ENCODE measurements around the gene FAAH2.
"Not testable (repeated sequence)": the region's sequence is repeated elsewhere in the genome, so short reads cannot be mapped to it uniquely, and the experiment has no call there.

Gene FAAH2

GRCh38 chrX:57286507-57287251 is at the start of gene FAAH2:
Gene FAAH2, plus strand, starts transcription at chrX:57286706. Its CDS starts 120 bp downstream, at chrX:57286826.
- FAIRE-seq: no peak

- FAIRE-seq: no peak
Observed at GRCh38 chrX:57241967-57242366, 44.5 kb upstream of the FAAH2 start.

GRCh38 chrX:57251965-57252364 is 34.5 kb upstream of the FAAH2 start:
- FAIRE-seq: no peak

- FAIRE-seq: no peak
Observed at GRCh38 chrX:57265126-57265525, 21.4 kb upstream of the FAAH2 start.

- no peak for FAIRE-seq
Observed at GRCh38 chrX:57266275-57266674, 20.2 kb upstream of the FAAH2 start.

- no peak for FAIRE-seq
Observed at GRCh38 chrX:57266871-57267270, 19.6 kb upstream of the FAAH2 start.

- no peak for FAIRE-seq
Observed at GRCh38 chrX:57267308-57267707, 19.2 kb upstream of the FAAH2 start.

GRCh38 chrX:57270980-57271379 is 15.5 kb upstream of the FAAH2 start:
- FAIRE-seq: no peak

- FAIRE-seq: no peak
Observed at GRCh38 chrX:57282568-57282967, 3.9 kb upstream of the FAAH2 start.

- no peak for FAIRE-seq
Observed at GRCh38 chrX:57285001-57285400, 1.5 kb upstream of the FAAH2 start.

- no peak for FAIRE-seq
Observed at GRCh38 chrX:57289089-57289488, 2.6 kb downstream of the FAAH2 start.

- no peak for FAIRE-seq
Observed at GRCh38 chrX:57294961-57295360, 8.5 kb downstream of the FAAH2 start.

GRCh38 chrX:57295679-57296078 is 9.2 kb downstream of the FAAH2 start:
- not testable (repeated sequence) for FAIRE-seq

GRCh38 chrX:57313583-57314215 is 27.2 kb downstream of the FAAH2 start:
- FAIRE-seq: peak; percentile 31

GRCh38 chrX:57329008-57329407 is 42.5 kb downstream of the FAAH2 start:
- FAIRE-seq: no peak

GRCh38 chrX:57335790-57336189 is 49.3 kb downstream of the FAAH2 start:
- FAIRE-seq: not testable (repeated sequence)

- peak; percentile 43 for FAIRE-seq
Observed at GRCh38 chrX:57353472-57354132, 67.1 kb downstream of the FAAH2 start.

GRCh38 chrX:57364145-57364544 is 77.6 kb downstream of the FAAH2 start:
- FAIRE-seq: peak; percentile 72

- FAIRE-seq: no peak
Observed at GRCh38 chrX:57366430-57366829, 79.9 kb downstream of the FAAH2 start.

- FAIRE-seq: no peak
Observed at GRCh38 chrX:57367649-57368048, 81.1 kb downstream of the FAAH2 start.

GRCh38 chrX:57368158-57368557 is 81.7 kb downstream of the FAAH2 start:
- no peak for FAIRE-seq

GRCh38 chrX:57379296-57379695 is 92.8 kb downstream of the FAAH2 start:
- FAIRE-seq: no peak

GRCh38 chrX:57380026-57380796 is 93.7 kb downstream of the FAAH2 start:
- FAIRE-seq: no peak
